K562 (cell line): ENCODE results near the gene DCAF10. TPM values are rescaled to one million over a fixed set of nuclear protein-coding genes. Genes with fewer than 3 reads are reported as not detected.

ENCODE experiments used
- BCL6 ChIP-seq: fragments of 250-450 bp; sonication (Bioruptor Pico); IDR thresholded peaks from 2 replicates; pipeline ENCODE4 v1.4.0; 2020
- BRD4 ChIP-seq: fragments of 200-600 bp; sonication (generic); IDR thresholded peaks from 2 replicates; pipeline ENCODE4 v1.6.1; 2017; ENCODE audit warnings: inconsistent platforms
- CTCF ChIP-seq, 3 experiments: IDR thresholded peaks in 2 of 3; conservative IDR thresholded peaks in 1 of 3; 2 replicates each; pipeline ENCODE4 v1.5.1; 2011 to 2012; ENCODE audit warnings: low read length in 3 of 3, mild to moderate bottlenecking in 3 of 3, control low read depth in 2 of 3, improper control_type of control experiment in 1 of 3, inconsistent platforms in 1 of 3, low read depth in 1 of 3, mixed read lengths in 1 of 3, moderate library complexity in 1 of 3; ENCODE audit not compliant: insufficient read depth in 2 of 3
- HES1 ChIP-seq: fragments of 450-650 bp; IDR thresholded peaks from 2 replicates; pipeline ENCODE4 v1.6.1; 2016; ENCODE audit warnings: low read depth, mild to moderate bottlenecking, moderate library complexity
- NR2C1 ChIP-seq, 2 experiments: fragments of 450-650 bp; IDR thresholded peaks; 2 replicates each; pipeline ENCODE4 v1.6.1; 2017; ENCODE audit warnings: mild to moderate bottlenecking in 2 of 2, antibody characterized with exemption in 1 of 2, inconsistent platforms in 1 of 2, missing compliant biosample characterization in 1 of 2, missing genetic modification characterization in 1 of 2
- RBFOX2 ChIP-seq: fragments of 200-400 bp; formaldehyde crosslinking; IDR thresholded peaks from 2 replicates; pipeline ENCODE4 v1.6.1; 2017; ENCODE audit warnings: low read depth, mild to moderate bottlenecking, low read length, moderate library complexity
- SAFB2 ChIP-seq: fragments of 200-400 bp; formaldehyde crosslinking; IDR thresholded peaks from 2 replicates; pipeline ENCODE4 v1.6.1; 2018; ENCODE audit warnings: borderline replicate concordance, low read length, low read depth, moderate library complexity; ENCODE audit not compliant: severe bottlenecking
- TAF9B ChIP-seq: fragments of 450-650 bp; IDR thresholded peaks from 2 replicates; pipeline ENCODE4 v1.6.1; 2018; ENCODE audit warnings: mild to moderate bottlenecking; ENCODE audit not compliant: partially characterized antibody
- TCFL5 ChIP-seq: fragments of 250-450 bp; sonication (Bioruptor Pico); conservative IDR thresholded peaks from 2 replicates; pipeline ENCODE4 v1.6.1; 2021; ENCODE audit warnings: mild to moderate bottlenecking, moderate library complexity, matching md5 sums
- THRA ChIP-seq: fragments of 450-650 bp; IDR thresholded peaks from 2 replicates; pipeline ENCODE4 v1.6.1; 2017; ENCODE audit warnings: mild to moderate bottlenecking, moderate library complexity
- USF1 ChIP-seq: sonication (generic); formaldehyde crosslinking; IDR thresholded peaks from 2 replicates; pipeline ENCODE4 v1.9.0; 2022; ENCODE audit warnings: mild to moderate bottlenecking, missing genetic modification reagents
- XRCC5 ChIP-seq: fragments of 200-400 bp; formaldehyde crosslinking; IDR thresholded peaks from 2 replicates; pipeline ENCODE4 v1.6.1; 2017; ENCODE audit warnings: low read depth, mild to moderate bottlenecking, low read length
- ZNF165 ChIP-seq: fragments of 250-450 bp; sonication (Bioruptor Pico); IDR thresholded peaks from 2 replicates; pipeline ENCODE4 v1.4.0; 2020; ENCODE audit warnings: borderline replicate concordance
- ZNF311 ChIP-seq: fragments of 250-450 bp; sonication (Bioruptor Pico); IDR thresholded peaks from 2 replicates; pipeline ENCODE4 v1.4.0; 2020; ENCODE audit warnings: mild to moderate bottlenecking, moderate library complexity
- polyA plus RNA-seq, 8 experiments: library from polyadenylated mRNA; depleted of rRNA in 4 of 8; stranded (reverse) in 5 of 8; unstranded in 3 of 8; fragments of >200 nt; fragmentation: Nextera tagmentation in 2 of 8; fragmentation: Illumina TruSeq in 1 of 8; extraction: Ambion mirVana in 2 of 8; extraction: Trizol in 1 of 8; gene quantifications; 2 replicates each; pipeline versions ENCODE4 v1.2.1 to v1.2.3, GENCODE V29; 2011 to 2014; ENCODE audit warnings: inconsistent platforms in 1 of 8, missing spikeins in 1 of 8
- total RNA-seq, 7 experiments: library from RNA; depleted of rRNA in 6 of 7; stranded (reverse); fragments of >200 nt in 6 of 7; fragmentation: Illumina TruSeq in 2 of 7; extraction: Trizol in 2 of 7; gene quantifications; 2 replicates each; pipeline versions ENCODE4 v1.2.1 to v1.2.3, GENCODE V29; 2011 to 2021; ENCODE audit warnings: low replicate concordance in 1 of 7
- TF ChIP-seq, protein P1 (sequence below): fragments of 250-450 bp; sonication (Bioruptor Pico); IDR thresholded peaks from 2 replicates; pipeline ENCODE4 v1.8.0; 2021; ENCODE audit warnings: moderate library complexity, mild to moderate bottlenecking, inconsistent platforms
- TF ChIP-seq, protein P2 (sequence below): fragments of 200-400 bp; formaldehyde crosslinking; IDR thresholded peaks from 2 replicates; pipeline ENCODE4 v1.6.1; 2017; ENCODE audit warnings: mild to moderate bottlenecking, low read depth, low read length, moderate library complexity

Gene DCAF10
- total and polyA plus RNA-seq, 9 of the 15 experiments (the other 6 are each of a cell fraction or from before 2014, with no cell fraction given), result 6.8 to 40.1 (median 16.9) TPM

GRCh38 chr9:37753489-37754190, 47.0 kb upstream of the DCAF10 start, which contains the start of gene TRMT10B (continued):
- TF ChIP-seq, protein P1, sequence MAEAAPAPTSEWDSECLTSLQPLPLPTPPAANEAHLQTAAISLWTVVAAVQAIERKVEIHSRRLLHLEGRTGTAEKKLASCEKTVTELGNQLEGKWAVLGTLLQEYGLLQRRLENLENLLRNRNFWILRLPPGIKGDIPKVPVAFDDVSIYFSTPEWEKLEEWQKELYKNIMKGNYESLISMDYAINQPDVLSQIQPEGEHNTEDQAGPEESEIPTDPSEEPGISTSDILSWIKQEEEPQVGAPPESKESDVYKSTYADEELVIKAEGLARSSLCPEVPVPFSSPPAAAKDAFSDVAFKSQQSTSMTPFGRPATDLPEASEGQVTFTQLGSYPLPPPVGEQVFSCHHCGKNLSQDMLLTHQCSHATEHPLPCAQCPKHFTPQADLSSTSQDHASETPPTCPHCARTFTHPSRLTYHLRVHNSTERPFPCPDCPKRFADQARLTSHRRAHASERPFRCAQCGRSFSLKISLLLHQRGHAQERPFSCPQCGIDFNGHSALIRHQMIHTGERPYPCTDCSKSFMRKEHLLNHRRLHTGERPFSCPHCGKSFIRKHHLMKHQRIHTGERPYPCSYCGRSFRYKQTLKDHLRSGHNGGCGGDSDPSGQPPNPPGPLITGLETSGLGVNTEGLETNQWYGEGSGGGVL, result no peak
- TF ChIP-seq BCL6 (CRISPR knock-in tag) (no peak), ZNF311 (CRISPR knock-in tag) (no peak), NR2C1 (IDR thresholded peaks at IDR 0.05) (no peak), NR2C1 (tag; IDR thresholded peaks at IDR 0.05) (0 out of 2 replicates have a peak, but pooled peaks have one; percentile 11), TAF9B (no peak), ZNF165 (CRISPR knock-in tag) (no peak), TCFL5 (CRISPR knock-in tag) (no peak), USF1 (CRISPR knock-in tag) (no peak; the same call in 1 of the 2 replicates), RBFOX2 (peak; percentile 73), BRD4 (no peak), SAFB2 (no peak), CTCF (IDR thresholded peaks at IDR 0.05 in 2 of 3, conservative IDR thresholded peaks at IDR 0.05 in 1 of 3; ENCODE audit: insufficient read depth in 2 of 3, low read depth in 1 of 3, low read length in 3 of 3) (no peak), HES1 (no peak), THRA (no peak), XRCC5 (no peak)
- TF ChIP-seq, protein P2, sequence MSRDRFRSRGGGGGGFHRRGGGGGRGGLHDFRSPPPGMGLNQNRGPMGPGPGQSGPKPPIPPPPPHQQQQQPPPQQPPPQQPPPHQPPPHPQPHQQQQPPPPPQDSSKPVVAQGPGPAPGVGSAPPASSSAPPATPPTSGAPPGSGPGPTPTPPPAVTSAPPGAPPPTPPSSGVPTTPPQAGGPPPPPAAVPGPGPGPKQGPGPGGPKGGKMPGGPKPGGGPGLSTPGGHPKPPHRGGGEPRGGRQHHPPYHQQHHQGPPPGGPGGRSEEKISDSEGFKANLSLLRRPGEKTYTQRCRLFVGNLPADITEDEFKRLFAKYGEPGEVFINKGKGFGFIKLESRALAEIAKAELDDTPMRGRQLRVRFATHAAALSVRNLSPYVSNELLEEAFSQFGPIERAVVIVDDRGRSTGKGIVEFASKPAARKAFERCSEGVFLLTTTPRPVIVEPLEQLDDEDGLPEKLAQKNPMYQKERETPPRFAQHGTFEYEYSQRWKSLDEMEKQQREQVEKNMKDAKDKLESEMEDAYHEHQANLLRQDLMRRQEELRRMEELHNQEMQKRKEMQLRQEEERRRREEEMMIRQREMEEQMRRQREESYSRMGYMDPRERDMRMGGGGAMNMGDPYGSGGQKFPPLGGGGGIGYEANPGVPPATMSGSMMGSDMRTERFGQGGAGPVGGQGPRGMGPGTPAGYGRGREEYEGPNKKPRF, result no peak
